ENCODE data around the gene SUPT3H.
"Not testable (repeated sequence)": the region's sequence is repeated elsewhere in the genome, so short reads cannot be mapped to it uniquely, and the experiment has no call there.

Gene SUPT3H

GRCh38 chr6:45278367-45278766 is 99.4 kb downstream of the SUPT3H start:
- CTCF ChIA-PET = no interaction called here

GRCh38 chr6:45277741-45278140 is 100.0 kb downstream of the SUPT3H start:
- CTCF ChIA-PET; DNase-seq (ENCODE audit: extremely low spot score); POLR2A ChIA-PET: not testable (repeated sequence)

More at GRCh38 chr6:45278367-45278766, 99.4 kb downstream of the SUPT3H start:
- POLR2A ChIA-PET = no interaction called here
- no peak for TF ChIP-seq CTCF (IDR thresholded peaks at IDR 0.05; ENCODE audit: control extremely low read depth, extremely low read depth, low read depth, missing control alignments)
- DNase-seq (ENCODE audit: extremely low spot score) = no peak

GRCh38 chr6:45275358-45275757 is 102.4 kb downstream of the SUPT3H start:
- CTCF ChIA-PET = no interaction called here
- POLR2A ChIA-PET = no interaction called here
- TF ChIP-seq CTCF (IDR thresholded peaks at IDR 0.05; ENCODE audit: control extremely low read depth, extremely low read depth, low read depth, missing control alignments) = no peak
- no peak for DNase-seq (ENCODE audit: extremely low spot score)

- no peak for TF ChIP-seq CTCF (IDR thresholded peaks at IDR 0.05; ENCODE audit: control extremely low read depth, extremely low read depth, low read depth, missing control alignments)
- no peak for DNase-seq (ENCODE audit: extremely low spot score)
- POLR2A ChIA-PET = no interaction called here
- CTCF ChIA-PET = no interaction called here
These were observed 105.1 kb downstream of the SUPT3H start for GRCh38 chr6:45272626-45273025.

- CTCF ChIA-PET = no interaction called here
- TF ChIP-seq CTCF (IDR thresholded peaks at IDR 0.05; ENCODE audit: control extremely low read depth, extremely low read depth, low read depth, missing control alignments) = no peak
- POLR2A ChIA-PET = no interaction called here
- DNase-seq (ENCODE audit: extremely low spot score) = no peak
These were observed 112.5 kb downstream of the SUPT3H start for GRCh38 chr6:45265246-45265645.

- DNase-seq (ENCODE audit: extremely low spot score) = no peak
- ChIA-PET CTCF (no interaction called here), POLR2A (no interaction called here)
- no peak for TF ChIP-seq CTCF (IDR thresholded peaks at IDR 0.05; ENCODE audit: control extremely low read depth, extremely low read depth, low read depth, missing control alignments)
These were observed 117.0 kb downstream of the SUPT3H start for GRCh38 chr6:45260696-45261095.

GRCh38 chr6:45256697-45257695 is 120.7 kb downstream of the SUPT3H start:
- TF ChIP-seq CTCF (IDR thresholded peaks at IDR 0.05; ENCODE audit: control extremely low read depth, extremely low read depth, low read depth, missing control alignments) = no peak
- ChIA-PET CTCF (no interaction called here), POLR2A (no interaction called here)
- no peak for DNase-seq (ENCODE audit: extremely low spot score)
